Hepatocyte (in vitro differentiated cells): ENCODE data around the gene DTNA. TPM values are rescaled to one million over a fixed set of nuclear protein-coding genes. Genes with fewer than 3 reads are reported as not detected.

Experiments
- DNase-seq: peaks from one replicate; pipeline ENCODE4 v3.0.0-alpha.2; 2016; ENCODE audit warnings: low spot score
- H2AFZ ChIP-seq: fragments of 200-600 bp; sonication (generic); 2 replicates; pipeline ENCODE4 v1.6.0; 2016; ENCODE audit warnings: antibody characterized with exemption, mild to moderate bottlenecking
- H3K27ac ChIP-seq: fragments of 200-600 bp; sonication (generic); 2 replicates; pipeline ENCODE4 v1.5.1; 2016; ENCODE audit warnings: mild to moderate bottlenecking
- H3K27me3 ChIP-seq: fragments of 200-600 bp; sonication (generic); 2 replicates; pipeline ENCODE4 v1.6.1; 2016
- H3K36me3 ChIP-seq: fragments of 200-600 bp; sonication (generic); replicated peaks from 2 replicates; pipeline ENCODE4 v1.5.1; 2016; ENCODE audit warnings: low read depth; ENCODE audit not compliant: insufficient read depth
- H3K4me1 ChIP-seq: fragments of 200-600 bp; sonication (generic); 2 replicates; pipeline ENCODE4 v1.5.1; 2016; ENCODE audit warnings: mild to moderate bottlenecking, moderate library complexity; ENCODE audit not compliant: insufficient read depth
- H3K4me2 ChIP-seq: fragments of 200-600 bp; sonication (generic); 2 replicates; pipeline ENCODE4 v1.6.0; 2016
- H3K4me3 ChIP-seq: fragments of 200-600 bp; sonication (generic); 2 replicates; pipeline ENCODE4 v1.5.1; 2016; ENCODE audit warnings: mild to moderate bottlenecking
- H3K79me2 ChIP-seq: fragments of 200-600 bp; sonication (generic); 2 replicates; pipeline ENCODE4 v1.6.0; 2017; ENCODE audit warnings: mild to moderate bottlenecking
- H3K9me2 ChIP-seq: fragments of 200-600 bp; sonication (generic); replicated peaks from 2 replicates; pipeline ENCODE4 v1.6.0; 2017; ENCODE audit warnings: mild to moderate bottlenecking; ENCODE audit not compliant: insufficient read depth
- H3K9me3 ChIP-seq: fragments of 200-600 bp; sonication (generic); 2 replicates; pipeline ENCODE4 v1.5.1; 2016; ENCODE audit warnings: low read depth, mild to moderate bottlenecking
- H4K20me1 ChIP-seq: fragments of 200-600 bp; sonication (generic); 2 replicates; pipeline ENCODE4 v1.6.0; 2016; ENCODE audit warnings: mild to moderate bottlenecking; ENCODE audit not compliant: insufficient read depth, poor library complexity, severe bottlenecking
- EZH2 ChIP-seq: fragments of 200-600 bp; sonication (generic); IDR thresholded peaks from 2 replicates; pipeline ENCODE4 v1.6.1; 2016; ENCODE audit warnings: antibody characterized with exemption, mild to moderate bottlenecking, borderline replicate concordance
- EZH2phosphoT487 ChIP-seq: fragments of 200-600 bp; sonication (generic); IDR thresholded peaks from one replicate; pipeline ENCODE4 v1.6.1; 2018; ENCODE audit warnings: antibody characterized with exemption, mild to moderate bottlenecking, low read depth, moderate library complexity; ENCODE audit not compliant: unreplicated experiment, severe bottlenecking
- WGBS: methylation state at CpG from one replicate; pipeline ENCODE4 v1.1.6; 2016; ENCODE audit warnings: low lambda C conversion rate; ENCODE audit errors: missing lambda C conversion rate; 5-methylcytosine and 5-hydroxymethylcytosine counted together
- polyA plus RNA-seq: library from polyadenylated mRNA; unstranded; fragments of >200 nt; fragmentation: Nextera tagmentation; extraction: Ambion mirVana; gene quantifications from 2 replicates; pipeline ENCODE4 v1.2.1, GENCODE V29; 2016
- total RNA-seq: library from RNA; depleted of rRNA; stranded (reverse); fragments of >200 nt; gene quantifications from 2 replicates; pipeline ENCODE4 v1.2.3, GENCODE V29; 2014
- TF ChIP-seq, protein P1 (sequence below): fragments of 200-600 bp; sonication (generic); IDR thresholded peaks from 2 replicates; pipeline ENCODE4 v1.5.1; 2016; ENCODE audit warnings: antibody characterized with exemption, mild to moderate bottlenecking; ENCODE audit not compliant: poor library complexity

The DTNA gene
- total RNA-seq (34.0 and 42.8 TPM in 2 replicates), polyA plus RNA-seq (18.3 and 19.1 TPM in 2 replicates)

DNA sequence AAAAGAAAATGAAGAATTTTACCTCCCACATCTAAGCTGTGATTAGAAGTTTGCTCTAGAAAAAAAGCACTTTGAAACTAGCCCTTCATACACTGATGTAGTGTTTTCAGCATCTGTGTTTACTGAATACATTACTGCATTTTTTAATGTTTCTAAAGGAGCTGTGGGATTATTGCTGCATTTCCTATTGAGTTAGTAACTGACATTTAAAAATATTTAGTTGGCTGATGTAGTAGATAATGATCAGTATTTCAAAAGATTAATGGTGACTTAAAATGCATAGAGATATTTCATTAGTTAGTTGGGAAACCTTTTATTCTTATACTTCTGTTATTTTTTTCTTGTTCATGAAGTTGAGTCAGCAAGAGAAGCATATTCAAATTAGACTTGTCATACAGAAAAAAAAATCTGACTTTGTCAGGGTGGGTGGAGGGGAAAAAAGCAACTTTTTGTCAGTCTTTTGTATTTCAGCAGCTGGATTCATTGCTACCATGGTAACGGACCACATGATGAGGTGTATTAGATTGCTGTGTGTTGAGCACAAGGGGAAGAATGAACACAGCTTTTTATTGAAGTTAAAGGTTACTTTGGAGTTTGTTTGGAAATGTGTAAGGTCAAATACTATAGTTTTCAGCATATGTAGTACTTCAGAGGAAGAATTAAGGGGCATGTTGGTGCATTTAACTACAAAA, at the start of gene DTNA:
Gene DTNA (plus strand): TSS at position 549 of the 692 bp plus-strand sequence. CDS start 45,679 bp downstream, outside the sequence.
- TF ChIP-seq, protein P1, sequence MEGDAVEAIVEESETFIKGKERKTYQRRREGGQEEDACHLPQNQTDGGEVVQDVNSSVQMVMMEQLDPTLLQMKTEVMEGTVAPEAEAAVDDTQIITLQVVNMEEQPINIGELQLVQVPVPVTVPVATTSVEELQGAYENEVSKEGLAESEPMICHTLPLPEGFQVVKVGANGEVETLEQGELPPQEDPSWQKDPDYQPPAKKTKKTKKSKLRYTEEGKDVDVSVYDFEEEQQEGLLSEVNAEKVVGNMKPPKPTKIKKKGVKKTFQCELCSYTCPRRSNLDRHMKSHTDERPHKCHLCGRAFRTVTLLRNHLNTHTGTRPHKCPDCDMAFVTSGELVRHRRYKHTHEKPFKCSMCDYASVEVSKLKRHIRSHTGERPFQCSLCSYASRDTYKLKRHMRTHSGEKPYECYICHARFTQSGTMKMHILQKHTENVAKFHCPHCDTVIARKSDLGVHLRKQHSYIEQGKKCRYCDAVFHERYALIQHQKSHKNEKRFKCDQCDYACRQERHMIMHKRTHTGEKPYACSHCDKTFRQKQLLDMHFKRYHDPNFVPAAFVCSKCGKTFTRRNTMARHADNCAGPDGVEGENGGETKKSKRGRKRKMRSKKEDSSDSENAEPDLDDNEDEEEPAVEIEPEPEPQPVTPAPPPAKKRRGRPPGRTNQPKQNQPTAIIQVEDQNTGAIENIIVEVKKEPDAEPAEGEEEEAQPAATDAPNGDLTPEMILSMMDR, result no peak
- TF ChIP-seq EZH2 (no peak), EZH2phosphoT487 (no peak)
- peaks cover 5% of the 10 kb centered on the region for H3K79me2 ChIP-seq
- no peaks in the 10 kb centered on the region for H3K27me3 ChIP-seq
- no peaks in the 10 kb centered on the region for H3K9me3 ChIP-seq
- peak within 1 kb of the TSS; percentile 1 for H2AFZ ChIP-seq
- DNase-seq, result peak; percentile 71
- peaks cover 9% of the 10 kb centered on the region for H3K4me1 ChIP-seq
- no peaks in the 10 kb centered on the region for H3K36me3 ChIP-seq
- H3K4me3 ChIP-seq, result no peak within 1 kb of the TSS
- H3K9me2 ChIP-seq, result no peaks in the 10 kb centered on the region
- 69% methylated on average over 1 of the region's 1 CpG for WGBS
- H4K20me1 ChIP-seq, result no peaks in the 10 kb centered on the region
- H3K4me2 ChIP-seq, result peak within 1 kb of the TSS; percentile 66
- peak within 1 kb of the TSS; percentile 72 for H3K27ac ChIP-seq

DNA sequence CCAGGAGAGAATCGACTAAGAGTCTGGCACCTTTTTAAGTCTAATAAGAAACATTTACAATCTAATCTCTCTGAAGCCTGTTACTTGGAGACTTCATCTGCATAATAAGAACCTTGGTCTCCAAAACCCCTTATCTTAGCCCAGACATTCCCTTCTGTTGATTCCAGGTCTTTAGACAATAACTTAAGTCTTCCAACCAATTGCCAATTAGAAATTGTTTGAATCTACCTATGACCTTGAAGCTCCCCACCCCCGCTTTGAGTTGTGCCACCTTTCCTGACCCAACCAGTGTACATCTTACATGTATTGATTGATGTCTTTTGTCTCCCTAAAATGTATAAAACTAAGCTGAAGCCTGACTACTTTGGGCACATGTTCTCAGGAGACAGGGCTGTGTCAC, 49.5 kb upstream of the DTNA start:
- Histone ChIP-seq H3K9me2 (no peaks in the 10 kb centered on the region), H3K4me2 (no peak overlapping the region), H3K9me3 (no peaks in the 10 kb centered on the region), H3K4me1 (peaks cover 12% of the 10 kb centered on the region), H3K79me2 (no peaks in the 10 kb centered on the region), H3K27ac (peak overlapping the region; percentile 60), H4K20me1 (no peaks in the 10 kb centered on the region), H3K27me3 (no peaks in the 10 kb centered on the region), H3K36me3 (no peaks in the 10 kb centered on the region), H3K4me3 (no peak overlapping the region), H2AFZ (no peak overlapping the region)
- no peak for DNase-seq
- WGBS, result 59% methylated on average over 2 of the region's 2 CpGs
- TF ChIP-seq, protein P1, result no peak
- TF ChIP-seq EZH2phosphoT487 (no peak), EZH2 (no peak)

DNA sequence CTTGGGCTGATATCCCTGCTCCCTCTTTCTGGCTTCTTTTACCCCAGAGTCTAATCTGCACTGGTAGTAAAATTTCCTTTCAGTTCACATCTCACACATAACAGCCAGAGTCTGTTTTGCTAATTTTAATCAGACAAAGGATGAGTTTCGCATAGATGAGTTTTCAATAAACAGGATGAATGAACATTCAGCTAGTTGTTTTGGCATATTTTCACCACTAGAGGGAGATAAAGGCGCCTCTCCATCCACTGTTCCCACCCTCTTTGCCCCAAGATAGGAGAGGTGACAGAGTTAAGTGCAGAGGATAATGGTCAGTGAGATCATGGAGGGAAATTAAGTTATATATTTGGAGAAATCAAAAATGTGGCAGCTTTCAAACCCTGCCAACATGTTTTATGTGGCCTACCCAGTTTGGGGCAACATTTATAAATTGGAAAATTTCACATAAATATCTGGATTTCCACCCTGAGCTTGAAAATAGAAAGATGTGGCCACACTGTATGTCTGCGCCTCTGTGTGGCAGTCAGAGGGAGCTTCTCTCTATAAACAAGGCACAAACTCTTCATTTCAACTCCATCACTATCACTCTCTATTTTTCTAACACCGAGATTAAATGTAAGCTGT, 48.5 kb upstream of the DTNA start:
- TF ChIP-seq, protein P1, result peak; percentile 73
- TF ChIP-seq EZH2phosphoT487 (no peak), EZH2 (no peak)
- H3K4me1 ChIP-seq, result peaks cover 12% of the 10 kb centered on the region
- no peak overlapping the region for H2AFZ ChIP-seq
- H3K9me2 ChIP-seq, result no peaks in the 10 kb centered on the region
- no peak overlapping the region for H3K4me2 ChIP-seq
- H3K79me2 ChIP-seq, result no peaks in the 10 kb centered on the region
- H3K4me3 ChIP-seq, result no peak overlapping the region
- DNase-seq, result peak; percentile 58
- H3K9me3 ChIP-seq, result no peaks in the 10 kb centered on the region
- no peaks in the 10 kb centered on the region for H4K20me1 ChIP-seq
- WGBS, result 59% methylated on average over 4 of the region's 4 CpGs
- H3K36me3 ChIP-seq, result no peaks in the 10 kb centered on the region
- no peaks in the 10 kb centered on the region for H3K27me3 ChIP-seq
- peak overlapping the region; percentile 7 for H3K27ac ChIP-seq
